SK-N-MC (cell line): ENCODE data around the gene GALNT18.

Experiments
- EZH2 ChIP-seq: fragments of 200-600 bp; sonication (generic); IDR thresholded peaks from one replicate; pipeline ENCODE4 v1.6.1; 2017; ENCODE audit warnings: antibody characterized with exemption
- POLR2AphosphoS5 ChIP-seq: IDR thresholded peaks from 2 replicates; pipeline ENCODE4 v1.6.1; 2012; ENCODE audit warnings: mild to moderate bottlenecking, low read depth, low read length, borderline replicate concordance

DNA sequence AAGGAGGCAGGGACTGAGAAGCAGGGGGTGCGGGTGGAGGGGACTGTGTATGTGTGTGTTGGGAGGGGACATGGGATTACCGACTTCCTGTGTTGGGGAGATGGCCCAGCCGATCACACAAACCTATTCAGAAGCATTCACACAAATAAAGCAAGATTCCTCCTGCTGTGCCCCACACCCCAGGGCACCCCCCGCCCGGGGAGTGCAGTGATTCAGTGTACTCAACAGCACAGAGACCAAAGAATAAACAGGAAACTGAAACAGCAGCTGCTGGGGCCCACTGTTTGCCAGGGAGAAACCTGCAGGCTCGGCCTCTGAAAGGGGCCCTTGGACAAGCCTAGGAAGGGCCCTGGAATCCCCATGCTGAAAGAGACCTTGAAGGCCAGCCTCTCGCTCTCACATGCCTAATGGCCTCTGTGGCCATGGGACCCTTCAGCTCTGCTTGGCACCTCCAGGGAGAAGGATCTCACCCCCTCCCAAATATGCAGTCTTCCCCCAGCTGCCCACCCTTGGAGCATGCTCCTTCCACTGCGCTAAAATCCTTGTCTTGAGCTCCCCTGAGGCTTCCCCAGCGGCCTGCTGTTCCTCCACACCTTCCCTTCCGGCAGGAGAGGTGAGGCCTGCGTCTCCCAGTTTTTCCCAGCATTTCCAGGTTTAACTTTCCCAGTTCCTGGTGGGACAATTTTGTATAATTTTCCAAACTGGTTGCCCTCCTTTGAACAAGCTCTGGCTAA lies 341.7 kb downstream of the GALNT18 start:
- TF ChIP-seq EZH2 (no peak), POLR2AphosphoS5 (0 out of 2 replicates have a peak, but pooled peaks have one; percentile 37)
